Activated T-helper 2 cell treated with anti-CD3 and anti-CD28 coated beads, Interferon-gamma antibody, Interleukin-2, Interleukin-4, amounts not matched to agents 10 μg/mL and 5 μg/mL and 100 μg/mL, durations not matched to agents 14 hours and 24 hours and 36 hours (primary cell): ENCODE results near the gene PBOV1. TPM values are rescaled to one million over a fixed set of nuclear protein-coding genes. Genes with fewer than 3 reads are reported as not detected.

Experiments
- DNase-seq: peaks from one replicate; pipeline ENCODE4 v3.0.0; 2021; ENCODE audit warnings: low spot score
- H3K27ac Mint-ChIP-seq: one replicate; pipeline ENCODE4 v1.8.0; 2021; ENCODE audit warnings: mixed read lengths
- H3K27me3 Mint-ChIP-seq: one replicate; pipeline ENCODE4 v1.8.0; 2021; ENCODE audit warnings: low read depth, mixed read lengths
- H3K36me3 Mint-ChIP-seq: one replicate; pipeline ENCODE4 v1.8.0; 2021; ENCODE audit warnings: low read depth, mixed read lengths
- H3K4me1 Mint-ChIP-seq: one replicate; pipeline ENCODE4 v1.8.0; 2021; ENCODE audit warnings: low read depth, mixed read lengths
- H3K4me3 Mint-ChIP-seq: one replicate; pipeline ENCODE4 v1.8.0; 2021; ENCODE audit warnings: low read depth, mild to moderate bottlenecking, moderate library complexity, mixed read lengths
- H3K9me3 Mint-ChIP-seq: one replicate; pipeline ENCODE4 v1.8.0; 2021; ENCODE audit warnings: mixed read lengths
- intact Hi-C: fragments of 100-400 bp; cut with micrococcal nuclease; formaldehyde crosslinking; loops from one replicate; pipeline ENCODE4 v1.15.1; 2023
- total RNA-seq: library from RNA; stranded (reverse); gene quantifications from 2 replicates; pipeline ENCODE4 v1.2.3, GENCODE V29; 2022

Gene PBOV1
- total RNA-seq, 1 donor from 2014 or later: not detected

DNA sequence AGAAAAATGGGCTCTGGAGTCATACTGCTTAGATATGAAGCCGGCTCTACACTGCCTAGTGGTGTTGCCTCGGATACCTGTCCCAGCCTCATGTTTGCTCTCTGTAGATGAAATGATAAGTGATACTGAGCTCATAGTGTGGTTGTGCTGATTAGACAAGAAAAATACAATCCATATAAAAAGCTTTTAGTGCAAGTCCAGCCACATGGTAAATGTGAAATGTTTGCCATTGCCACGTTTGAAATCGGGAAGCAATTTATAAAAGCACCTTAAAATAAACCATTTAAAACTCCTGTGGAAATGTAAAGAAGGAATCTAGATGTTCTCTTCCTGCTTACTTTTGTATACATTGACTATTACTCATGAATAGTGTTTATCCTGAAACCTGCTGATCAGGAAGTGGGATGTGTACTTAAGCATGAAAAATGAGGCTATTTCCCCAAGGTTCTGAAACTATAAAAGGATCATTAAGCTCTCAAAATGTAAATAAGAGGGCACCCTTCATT, 13.1 kb upstream of the PBOV1 start:
- H3K4me3 Mint-ChIP-seq: no peak overlapping the region
- H3K36me3 Mint-ChIP-seq: no peaks in the 10 kb centered on the region
- no peaks in the 10 kb centered on the region for H3K4me1 Mint-ChIP-seq

DNA sequence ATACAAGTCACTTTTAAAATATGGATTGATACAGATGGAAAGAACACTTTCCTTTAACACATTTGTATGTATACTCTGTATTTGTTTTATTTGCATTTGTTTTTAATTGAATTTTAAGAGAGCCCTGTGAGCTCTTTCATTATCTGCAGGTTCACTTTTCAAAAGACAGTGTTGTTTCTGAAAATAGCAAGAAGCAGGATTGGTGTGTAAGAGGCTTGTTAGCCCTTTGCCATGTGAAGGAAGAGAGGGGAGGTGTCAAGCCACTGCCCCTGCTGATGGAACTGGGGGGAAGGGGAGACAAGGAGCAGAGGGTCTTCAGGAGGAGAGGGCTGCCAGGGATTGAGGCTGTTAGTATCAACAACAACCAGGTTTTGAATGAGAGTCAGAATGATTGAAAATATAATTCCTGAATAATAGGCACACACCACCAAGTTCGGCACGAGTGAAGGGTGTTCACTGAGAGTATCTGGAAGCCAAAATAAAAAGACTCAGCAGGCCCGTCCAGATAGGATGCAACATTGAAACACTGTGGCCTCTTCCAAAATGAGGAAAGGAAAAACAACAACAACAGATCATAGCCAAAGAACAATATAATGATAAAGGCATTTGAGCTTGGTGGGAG, 12.6 kb upstream of the PBOV1 start:
- Mint-ChIP-seq H3K27ac (no peak overlapping the region), H3K4me3 (no peak overlapping the region), H3K27me3 (peaks cover 14% of the 10 kb centered on the region), H3K36me3 (no peaks in the 10 kb centered on the region), H3K9me3 (no peaks in the 10 kb centered on the region), H3K4me1 (no peaks in the 10 kb centered on the region)
- intact Hi-C loops: no loop called here
- no peak for DNase-seq

More for the DNA sequence above, 13.1 kb upstream of the PBOV1 start:
- Mint-ChIP-seq H3K27me3 (peaks cover 14% of the 10 kb centered on the region), H3K27ac (no peak overlapping the region), H3K9me3 (no peaks in the 10 kb centered on the region)
- DNase-seq: no peak
- intact Hi-C loops: no loop called here

DNA sequence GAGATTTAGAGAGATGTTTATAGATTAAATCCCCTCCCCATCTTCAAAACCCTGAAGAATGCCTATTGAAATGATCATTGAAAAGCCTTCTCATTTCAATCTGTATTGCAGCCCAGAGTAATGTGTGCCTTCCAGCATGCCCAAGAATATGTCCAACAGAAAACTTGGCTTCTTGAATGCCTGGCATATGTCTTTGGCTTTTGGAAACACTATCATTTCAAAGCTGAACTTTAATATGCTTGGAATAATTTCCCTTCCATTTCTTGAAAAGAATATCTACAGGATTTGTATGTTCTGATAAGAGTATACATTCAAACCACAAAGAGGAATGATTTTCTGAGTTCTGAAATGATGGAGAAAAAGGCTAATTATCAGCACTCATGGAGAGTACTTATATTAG, 11.9 kb upstream of the PBOV1 start:
- Mint-ChIP-seq H3K27ac (no peak overlapping the region), H3K27me3 (peaks cover 14% of the 10 kb centered on the region), H3K4me3 (no peak overlapping the region), H3K36me3 (no peaks in the 10 kb centered on the region), H3K4me1 (no peaks in the 10 kb centered on the region), H3K9me3 (no peaks in the 10 kb centered on the region)
- intact Hi-C loops: no loop called here
- no peak for DNase-seq

DNA sequence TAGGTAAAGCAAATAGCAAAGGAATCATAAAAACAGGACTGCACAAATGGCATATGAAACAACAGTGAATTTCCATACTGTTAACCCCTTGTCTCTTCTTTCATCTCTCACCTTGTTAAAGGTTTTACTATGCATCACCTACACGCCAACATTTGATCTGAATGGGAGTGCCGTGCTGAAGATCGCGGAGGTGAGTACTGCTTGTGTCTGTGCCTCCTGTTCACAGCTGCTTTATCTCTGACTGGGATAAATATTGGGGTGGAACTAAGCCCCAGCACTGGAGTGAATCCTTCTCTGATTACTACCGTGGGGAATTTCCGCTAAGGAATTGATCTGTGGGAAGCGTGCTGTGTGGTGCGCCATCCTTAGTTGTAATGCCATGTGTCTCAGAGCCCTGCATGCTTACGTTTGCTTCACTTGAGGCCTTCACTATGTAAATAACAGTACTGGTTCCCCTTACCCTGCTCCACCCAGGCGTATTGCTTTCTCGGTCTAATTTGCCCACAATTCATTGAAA, 11.4 kb upstream of the PBOV1 start:
- intact Hi-C loops: no loop called here
- Mint-ChIP-seq H3K36me3 (no peaks in the 10 kb centered on the region), H3K9me3 (no peaks in the 10 kb centered on the region), H3K4me3 (no peak overlapping the region), H3K27ac (no peak overlapping the region), H3K27me3 (peaks cover 12% of the 10 kb centered on the region), H3K4me1 (no peaks in the 10 kb centered on the region)
- no peak for DNase-seq

DNA sequence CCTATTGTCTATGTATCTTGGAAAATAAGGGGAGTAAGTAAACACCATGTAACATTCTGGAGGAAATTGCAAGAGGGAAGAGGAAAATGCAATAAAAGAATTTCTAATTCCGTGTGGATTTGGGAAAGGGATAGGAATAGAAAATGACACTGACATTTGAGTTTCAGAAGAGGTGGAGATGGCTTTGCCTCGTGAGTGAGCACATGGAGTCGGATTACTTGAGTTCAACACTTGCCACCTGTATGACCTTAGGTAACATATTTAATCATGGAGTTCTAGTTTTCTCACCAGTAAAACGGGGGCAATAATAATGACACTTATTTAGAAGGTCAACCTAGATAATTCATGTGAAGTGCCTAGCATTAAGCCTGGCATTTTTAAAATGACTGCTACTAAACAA, 10.8 kb upstream of the PBOV1 start:
- intact Hi-C loops: no loop called here

DNA sequence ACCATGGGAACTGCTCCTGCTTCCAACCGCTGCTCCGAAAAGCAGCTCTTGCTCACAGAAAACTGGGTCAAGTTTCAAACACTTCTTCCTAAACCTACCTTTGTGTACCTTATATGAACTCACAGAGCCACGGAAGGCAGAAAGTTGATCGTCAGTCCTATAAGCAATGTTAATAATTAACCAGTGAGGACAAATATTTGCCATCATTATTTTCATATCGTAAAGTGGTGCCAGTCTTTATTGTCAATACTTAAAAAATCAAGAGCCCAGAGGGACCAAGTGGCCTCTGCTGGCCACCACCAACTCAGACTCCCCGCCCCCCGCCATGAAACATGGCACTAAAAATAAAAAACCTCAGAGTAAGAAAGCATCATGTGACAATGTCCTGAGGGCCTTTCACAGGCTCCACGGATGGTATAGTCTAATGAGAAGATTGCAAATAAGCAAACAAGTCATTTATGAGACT, 9.1 kb upstream of the PBOV1 start:
- Mint-ChIP-seq H3K27ac (no peak overlapping the region), H3K4me3 (no peak overlapping the region), H3K9me3 (no peaks in the 10 kb centered on the region), H3K36me3 (no peaks in the 10 kb centered on the region), H3K4me1 (no peaks in the 10 kb centered on the region), H3K27me3 (peaks cover 10% of the 10 kb centered on the region)
- intact Hi-C loops: no loop called here
- no peak for DNase-seq

More for the DNA sequence above, 10.8 kb upstream of the PBOV1 start:
- H3K27me3 Mint-ChIP-seq: peaks cover 15% of the 10 kb centered on the region
- DNase-seq: no peak
- no peak overlapping the region for H3K4me3 Mint-ChIP-seq
- no peaks in the 10 kb centered on the region for H3K9me3 Mint-ChIP-seq
- H3K36me3 Mint-ChIP-seq: no peaks in the 10 kb centered on the region
- no peak overlapping the region for H3K27ac Mint-ChIP-seq
- no peaks in the 10 kb centered on the region for H3K4me1 Mint-ChIP-seq

DNA sequence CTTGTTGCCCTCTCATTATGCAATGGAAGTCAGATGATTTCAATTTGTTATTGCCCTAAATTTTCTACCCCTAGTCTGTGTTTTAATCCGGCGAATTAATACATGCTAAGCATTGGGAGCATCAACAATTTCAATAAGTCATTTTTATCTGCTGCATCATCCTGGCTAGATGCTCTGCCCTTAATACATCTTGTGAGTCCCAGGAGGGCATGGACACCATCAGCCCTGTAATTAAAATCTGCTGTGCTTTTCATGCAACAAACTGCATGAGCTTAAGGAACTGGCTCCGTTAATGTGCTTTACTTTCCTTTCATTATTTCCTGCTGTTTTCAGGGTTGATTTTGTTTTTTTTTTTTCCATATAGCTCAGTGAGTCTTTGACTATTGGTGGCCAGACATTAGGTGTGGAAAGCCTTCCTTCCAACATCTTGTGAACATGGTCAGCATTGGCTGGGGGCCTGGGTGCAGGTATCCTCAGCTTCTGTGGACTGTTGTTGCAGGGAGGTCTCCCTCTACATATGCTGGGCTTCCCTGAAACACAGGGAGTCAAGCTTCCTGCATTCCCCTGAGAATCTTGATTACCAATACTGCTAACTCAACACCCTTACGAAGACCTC, 8.5 kb upstream of the PBOV1 start:
- Mint-ChIP-seq H3K4me1 (no peaks in the 10 kb centered on the region), H3K4me3 (no peak overlapping the region), H3K36me3 (no peaks in the 10 kb centered on the region), H3K9me3 (no peaks in the 10 kb centered on the region), H3K27ac (no peak overlapping the region), H3K27me3 (peaks cover 12% of the 10 kb centered on the region)
- DNase-seq: no peak
- intact Hi-C loops: no loop called here

DNA sequence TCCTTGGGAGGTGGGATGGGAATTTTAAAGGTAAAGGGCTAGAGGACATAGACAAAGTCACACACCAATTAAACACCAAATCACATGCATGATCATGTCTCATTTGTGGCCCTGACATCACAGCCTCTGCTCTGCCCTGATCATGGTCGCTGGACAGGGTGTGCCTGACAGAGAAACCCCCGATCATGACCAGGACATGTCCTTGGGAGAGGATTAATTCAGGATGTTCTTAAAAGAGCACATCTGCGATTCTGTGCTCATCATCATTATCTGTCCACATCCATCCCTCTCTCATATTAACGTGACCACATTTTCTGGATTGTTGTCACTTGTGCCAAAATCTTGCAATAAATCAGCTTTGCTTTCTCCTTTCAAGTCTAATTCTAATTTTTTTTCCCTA, 7.7 kb upstream of the PBOV1 start:
- peaks cover 16% of the 10 kb centered on the region for H3K27me3 Mint-ChIP-seq
- intact Hi-C loops: no loop called here
- H3K27ac Mint-ChIP-seq: no peak overlapping the region
- DNase-seq: no peak
- no peaks in the 10 kb centered on the region for H3K4me1 Mint-ChIP-seq
- H3K4me3 Mint-ChIP-seq: no peak overlapping the region
- H3K36me3 Mint-ChIP-seq: no peaks in the 10 kb centered on the region
- no peaks in the 10 kb centered on the region for H3K9me3 Mint-ChIP-seq

DNA sequence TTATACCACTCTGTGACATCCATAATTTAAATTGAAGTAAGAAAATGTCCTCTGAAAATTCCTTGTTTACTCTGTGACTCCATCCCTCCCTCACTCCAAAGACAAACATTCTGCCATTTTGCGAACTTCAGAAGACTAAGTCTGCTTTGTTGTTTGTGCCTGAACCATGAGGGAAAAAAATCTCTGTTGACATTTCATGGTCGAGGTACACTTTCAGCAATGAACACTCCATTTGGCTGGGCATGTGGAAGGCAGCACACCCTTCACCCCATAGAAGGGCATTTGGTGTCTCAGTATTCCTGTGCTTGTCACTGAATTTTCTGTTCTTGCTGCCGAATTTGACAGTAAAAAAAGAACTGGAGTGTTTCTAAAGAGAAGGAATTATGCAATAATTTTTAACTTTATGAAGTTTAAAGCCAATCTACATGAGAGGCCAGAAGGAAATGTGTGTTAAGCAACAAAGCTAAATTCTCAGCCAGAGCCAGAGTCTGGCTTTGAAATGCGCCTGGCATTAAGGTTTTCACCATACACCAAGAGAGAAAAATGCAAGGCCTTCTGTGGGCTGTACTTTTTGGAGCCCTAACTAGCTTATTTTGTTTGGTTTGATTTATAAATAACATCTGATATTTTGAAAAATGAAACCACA, 4.7 kb upstream of the PBOV1 start:
- no peaks in the 10 kb centered on the region for H3K36me3 Mint-ChIP-seq
- intact Hi-C loops: no loop called here
- DNase-seq: no peak
- H3K27ac Mint-ChIP-seq: no peak overlapping the region
- no peak overlapping the region for H3K4me3 Mint-ChIP-seq
- no peaks in the 10 kb centered on the region for H3K4me1 Mint-ChIP-seq
- peaks cover 22% of the 10 kb centered on the region for H3K27me3 Mint-ChIP-seq
- H3K9me3 Mint-ChIP-seq: no peaks in the 10 kb centered on the region

DNA sequence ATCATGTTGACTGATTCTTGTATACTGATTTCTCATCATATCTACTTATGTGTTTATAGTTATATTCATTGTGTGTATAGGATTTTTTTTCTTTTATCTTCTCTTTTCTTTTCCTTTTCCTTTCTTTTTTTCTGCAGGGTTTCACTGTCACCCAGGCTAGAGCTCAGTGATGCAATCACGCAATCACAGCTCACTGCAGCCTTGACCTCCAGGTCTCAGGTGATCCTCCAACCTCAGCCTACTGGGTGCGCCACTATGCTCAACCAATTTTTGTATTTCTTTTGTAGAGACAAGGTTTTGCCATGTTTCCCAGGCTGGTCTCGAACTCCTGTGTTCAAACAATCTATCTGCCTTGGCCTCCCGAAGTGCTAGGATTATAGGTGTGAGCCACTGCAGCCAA, 1.6 kb upstream of the PBOV1 start:
- peaks cover 35% of the 10 kb centered on the region for H3K27me3 Mint-ChIP-seq
- no peaks in the 10 kb centered on the region for H3K4me1 Mint-ChIP-seq
- no peaks in the 10 kb centered on the region for H3K36me3 Mint-ChIP-seq
- H3K4me3 Mint-ChIP-seq: no peak overlapping the region
- H3K27ac Mint-ChIP-seq: no peak overlapping the region
- intact Hi-C loops: no loop called here
- H3K9me3 Mint-ChIP-seq: no peaks in the 10 kb centered on the region
- no peak for DNase-seq

DNA sequence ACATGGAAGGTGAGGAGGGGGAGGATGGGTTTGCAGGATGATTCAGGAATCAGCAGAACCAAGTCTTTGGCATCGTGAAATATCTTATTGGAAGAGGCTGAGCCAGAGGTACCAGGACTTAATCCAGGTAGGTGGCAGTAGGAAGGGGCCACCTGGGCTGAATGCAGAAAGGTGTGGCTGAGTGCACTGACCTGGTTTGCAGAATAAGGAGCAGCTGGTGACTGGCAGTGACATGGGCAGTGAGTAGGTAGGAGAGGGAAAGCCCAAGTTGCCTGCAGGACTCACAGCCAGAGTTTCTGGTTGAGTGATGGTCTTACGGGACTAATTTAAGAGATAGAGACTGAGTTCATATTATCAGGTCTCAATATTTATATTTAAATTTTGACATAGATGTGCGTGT, 1.1 kb upstream of the PBOV1 start:
- no peaks in the 10 kb centered on the region for H3K9me3 Mint-ChIP-seq
- intact Hi-C loops: no loop called here
- H3K36me3 Mint-ChIP-seq: no peaks in the 10 kb centered on the region
- H3K4me1 Mint-ChIP-seq: no peaks in the 10 kb centered on the region
- H3K27me3 Mint-ChIP-seq: peaks cover 33% of the 10 kb centered on the region
- H3K4me3 Mint-ChIP-seq: no peak overlapping the region
- DNase-seq: no peak
- no peak overlapping the region for H3K27ac Mint-ChIP-seq

DNA sequence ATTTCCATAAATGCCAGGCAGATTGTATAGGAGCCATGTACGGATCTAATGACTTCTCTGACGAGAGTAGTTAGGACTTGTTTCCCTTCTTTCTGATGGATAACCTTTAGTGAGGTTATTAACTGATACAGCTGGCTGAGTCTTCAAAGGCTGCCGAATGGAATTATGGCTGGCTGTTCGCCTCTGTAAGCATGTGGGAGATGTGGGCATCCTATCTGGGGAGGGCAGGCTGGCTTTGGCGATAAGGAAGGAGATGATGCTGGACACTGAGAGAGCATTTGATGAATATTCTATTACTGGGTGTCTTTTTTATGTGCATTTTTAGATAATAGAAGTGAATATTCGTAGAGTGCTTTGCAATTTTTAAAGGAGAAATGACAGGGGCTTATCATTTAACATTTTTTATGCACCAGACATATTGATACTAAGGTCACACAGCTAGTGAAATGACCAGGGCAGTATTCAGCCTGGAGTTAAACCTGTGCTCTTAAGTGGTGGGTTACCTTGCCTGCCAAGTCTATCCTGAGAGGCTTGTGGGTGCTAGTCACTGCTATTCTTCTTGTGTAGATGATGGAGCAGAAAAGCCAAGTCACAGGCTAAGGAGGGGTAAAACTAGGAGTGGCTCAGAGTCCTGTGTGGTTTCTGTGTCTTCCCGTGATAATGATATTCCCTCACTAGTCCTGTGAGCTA, 3.1 kb downstream of the PBOV1 start:
- H3K9me3 Mint-ChIP-seq: no peaks in the 10 kb centered on the region
- no peaks in the 10 kb centered on the region for H3K36me3 Mint-ChIP-seq
- H3K27me3 Mint-ChIP-seq: peaks cover 22% of the 10 kb centered on the region
- no peaks in the 10 kb centered on the region for H3K4me1 Mint-ChIP-seq
- no peak for DNase-seq
- H3K27ac Mint-ChIP-seq: no peak overlapping the region
- no peak overlapping the region for H3K4me3 Mint-ChIP-seq
- intact Hi-C loops: no loop called here
